ENCODE results near the gene PIEZO1. TPM values are rescaled to one million over a fixed set of nuclear protein-coding genes. Genes with fewer than 3 reads are reported as not detected.

Gene PIEZO1
- total and polyA plus RNA-seq, 4 donors: 27.7 to 54.8 (median 39.9) TPM

DNA sequence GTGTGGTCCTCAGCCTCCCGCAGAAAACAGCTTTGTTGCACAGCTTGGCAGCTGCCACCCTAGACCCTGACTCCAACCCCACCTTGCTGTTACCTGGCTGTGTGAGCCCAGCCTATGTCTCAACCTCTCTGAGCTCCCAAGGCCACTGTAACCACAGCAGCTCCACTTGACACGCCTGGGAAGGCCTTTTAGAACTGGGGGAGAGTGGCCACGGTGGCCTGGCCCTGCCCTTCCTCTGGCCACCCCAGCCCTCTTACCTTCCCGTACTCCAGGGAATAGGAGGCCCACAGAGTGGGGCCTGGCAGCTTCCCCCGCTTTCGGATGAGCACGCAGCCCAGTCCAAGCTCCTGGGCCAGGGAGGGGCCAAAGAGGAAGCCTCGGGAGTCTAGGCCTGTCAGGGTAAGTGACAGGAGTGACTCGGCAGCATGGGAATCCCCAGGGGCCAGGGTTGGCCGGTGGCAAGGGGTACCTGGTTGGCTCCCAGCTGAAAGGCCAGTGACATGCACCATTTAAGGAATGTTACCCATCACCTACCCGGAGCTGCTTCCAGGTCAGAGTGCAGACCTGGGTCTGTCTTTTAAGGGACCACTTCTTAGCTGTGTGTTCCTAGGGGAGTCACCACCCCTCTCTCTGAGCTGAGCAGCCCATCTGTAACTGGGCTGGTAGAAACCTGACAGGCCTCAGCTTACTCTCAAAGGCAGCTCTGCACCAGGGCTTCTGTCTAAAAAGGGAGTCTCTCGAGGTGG, 25.3 kb upstream of the PIEZO1 start:
- Histone ChIP-seq H3K4me3 (ENCODE audit: low read depth, low read length) (peak overlapping the region; percentile 71), H3K4me1 (ENCODE audit: control insufficient read depth, insufficient read depth, low read length) (peaks cover 32% of the 10 kb centered on the region), H3K27ac (ENCODE audit: low read depth, low read length) (peak overlapping the region; percentile 75), H3K27me3 (ENCODE audit: control insufficient read depth, insufficient read depth, low read length) (no peaks in the 10 kb centered on the region), H3K36me3 (ENCODE audit: control insufficient read depth, insufficient read depth, low read length) (peaks cover 62% of the 10 kb centered on the region), H3K9me3 (ENCODE audit: control insufficient read depth, insufficient read depth, low read length) (no peaks in the 10 kb centered on the region)
- DNase-seq (ENCODE audit: low read depth in 4 of 6, low spot score in 6 of 6): no peak
- WGBS (ENCODE audit: insufficient coverage): 43% methylated on average over 11 of the region's 12 CpGs

DNA sequence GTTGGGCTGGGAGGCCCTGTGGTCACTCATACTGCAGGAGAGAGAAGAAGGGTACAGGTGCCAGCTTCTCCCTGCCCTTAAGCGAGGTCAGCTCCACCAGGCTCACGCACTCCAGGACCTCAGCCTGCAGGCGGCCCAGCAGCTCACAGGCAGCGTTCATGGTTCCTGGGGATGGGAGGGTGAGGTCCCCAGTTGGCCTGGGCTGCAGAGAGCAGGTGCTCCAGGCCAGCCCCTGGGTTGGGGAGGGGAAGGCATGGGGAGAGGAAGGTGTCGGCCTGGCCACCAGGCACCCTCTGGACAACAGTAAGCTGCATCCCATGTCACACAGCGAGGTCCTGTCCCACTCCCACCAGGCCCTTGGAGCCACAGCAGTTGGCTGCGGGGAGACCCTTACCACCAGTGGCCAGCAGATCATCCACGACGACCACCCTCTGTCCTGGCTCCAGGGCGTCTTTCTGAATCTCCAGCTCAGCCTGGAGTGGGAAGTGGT, 24.7 kb upstream of the PIEZO1 start:
- Histone ChIP-seq H3K27ac (ENCODE audit: low read depth, low read length) (no peak overlapping the region), H3K36me3 (ENCODE audit: control insufficient read depth, insufficient read depth, low read length) (peaks cover 62% of the 10 kb centered on the region), H3K4me1 (ENCODE audit: control insufficient read depth, insufficient read depth, low read length) (peaks cover 38% of the 10 kb centered on the region), H3K9me3 (ENCODE audit: control insufficient read depth, insufficient read depth, low read length) (no peaks in the 10 kb centered on the region), H3K4me3 (ENCODE audit: low read depth, low read length) (no peak overlapping the region), H3K27me3 (ENCODE audit: control insufficient read depth, insufficient read depth, low read length) (no peaks in the 10 kb centered on the region)
- WGBS (ENCODE audit: insufficient coverage): 60% methylated on average over 9 of the region's 10 CpGs
- no peak for DNase-seq (ENCODE audit: low read depth in 4 of 6, low spot score in 6 of 6)

DNA sequence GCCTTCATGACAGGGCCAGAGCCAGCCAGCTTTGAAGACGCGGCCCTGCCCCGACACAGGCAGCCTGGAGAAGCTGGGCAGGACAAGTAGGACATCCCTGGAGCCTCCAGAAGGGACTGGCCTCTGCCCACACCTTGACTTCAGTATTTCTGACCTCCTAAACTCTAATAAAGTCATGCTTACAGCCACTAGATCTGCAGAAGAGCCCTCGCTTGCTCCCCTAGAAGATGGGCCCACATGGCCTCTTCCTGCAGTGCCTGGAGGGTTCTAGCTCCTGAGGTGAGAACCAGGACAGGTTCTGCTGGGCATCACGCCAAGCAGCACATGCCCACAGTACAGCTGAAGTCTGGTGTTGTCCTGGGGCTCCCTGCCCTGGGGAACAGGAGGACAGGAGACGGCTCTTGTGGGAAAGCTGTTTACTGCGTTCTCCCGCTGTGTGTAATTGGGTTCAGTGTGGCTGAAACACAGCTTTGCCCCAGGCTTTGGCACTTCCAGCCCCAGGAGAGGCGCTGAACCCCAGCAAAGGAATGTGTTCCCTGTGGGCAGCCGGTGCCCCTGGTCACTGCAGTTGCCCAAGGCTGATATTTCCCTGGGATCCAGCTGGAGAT, 24.2 kb upstream of the PIEZO1 start:
- Histone ChIP-seq H3K4me3 (ENCODE audit: low read depth, low read length) (no peak overlapping the region), H3K27ac (ENCODE audit: low read depth, low read length) (no peak overlapping the region), H3K27me3 (ENCODE audit: control insufficient read depth, insufficient read depth, low read length) (no peaks in the 10 kb centered on the region), H3K9me3 (ENCODE audit: control insufficient read depth, insufficient read depth, low read length) (no peaks in the 10 kb centered on the region), H3K36me3 (ENCODE audit: control insufficient read depth, insufficient read depth, low read length) (peaks cover 64% of the 10 kb centered on the region), H3K4me1 (ENCODE audit: control insufficient read depth, insufficient read depth, low read length) (peaks cover 43% of the 10 kb centered on the region)
- no peak for DNase-seq (ENCODE audit: low read depth in 4 of 6, low spot score in 6 of 6)
- 85% methylated on average over 10 of the region's 10 CpGs for WGBS (ENCODE audit: insufficient coverage)

DNA sequence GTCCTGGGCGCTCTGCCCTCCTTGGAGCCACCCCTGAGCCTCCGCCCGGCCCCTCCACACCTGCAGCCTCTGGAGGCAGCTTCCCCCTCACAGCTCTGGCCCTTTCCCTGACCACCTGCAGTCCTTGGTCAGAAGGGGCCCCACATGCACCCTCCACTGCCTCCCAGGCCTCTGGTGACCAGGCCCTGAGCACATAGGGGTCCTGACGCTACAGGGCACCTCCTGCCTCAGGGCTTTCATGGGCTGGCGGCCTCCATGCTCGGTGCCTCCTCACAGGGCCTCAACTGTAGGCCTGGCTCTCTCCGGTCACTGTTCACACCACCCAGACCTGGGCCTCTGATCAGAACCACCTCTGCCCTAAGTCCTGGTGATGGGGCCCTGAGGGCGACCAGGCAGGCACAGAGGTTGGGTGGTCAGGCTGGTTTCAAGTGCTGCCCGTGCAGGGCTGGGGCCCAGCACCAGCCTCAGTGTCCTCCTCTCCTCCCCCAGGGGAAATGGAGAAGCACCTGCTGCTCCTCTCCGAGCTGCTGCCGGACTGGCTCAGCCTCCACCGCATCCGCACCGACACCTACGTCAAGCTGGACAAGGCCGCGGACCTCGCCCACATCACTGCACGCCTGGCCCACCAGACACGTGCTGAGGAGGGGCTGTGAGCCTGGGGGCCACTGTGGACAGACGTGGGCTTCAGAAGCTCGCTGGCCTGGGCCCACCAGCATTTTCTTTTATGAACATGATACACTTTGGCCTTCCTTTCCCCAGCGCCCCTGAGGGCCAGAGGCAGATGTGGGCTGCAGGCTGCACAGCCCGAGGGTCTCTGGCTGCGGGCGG, 22.8 kb upstream of the PIEZO1 start:
- H3K36me3 ChIP-seq (ENCODE audit: control insufficient read depth, insufficient read depth, low read length): peaks cover 61% of the 10 kb centered on the region
- H3K4me1 ChIP-seq (ENCODE audit: control insufficient read depth, insufficient read depth, low read length): peaks cover 45% of the 10 kb centered on the region
- no peaks in the 10 kb centered on the region for H3K27me3 ChIP-seq (ENCODE audit: control insufficient read depth, insufficient read depth, low read length)
- H3K9me3 ChIP-seq (ENCODE audit: control insufficient read depth, insufficient read depth, low read length): no peaks in the 10 kb centered on the region
- WGBS (ENCODE audit: insufficient coverage): 89% methylated on average over 21 of the region's 26 CpGs
- DNase-seq (ENCODE audit: low read depth in 4 of 6, low spot score in 6 of 6): no peak
- H3K4me3 ChIP-seq (ENCODE audit: low read depth, low read length): no peak overlapping the region
- H3K27ac ChIP-seq (ENCODE audit: low read depth, low read length): no peak overlapping the region

DNA sequence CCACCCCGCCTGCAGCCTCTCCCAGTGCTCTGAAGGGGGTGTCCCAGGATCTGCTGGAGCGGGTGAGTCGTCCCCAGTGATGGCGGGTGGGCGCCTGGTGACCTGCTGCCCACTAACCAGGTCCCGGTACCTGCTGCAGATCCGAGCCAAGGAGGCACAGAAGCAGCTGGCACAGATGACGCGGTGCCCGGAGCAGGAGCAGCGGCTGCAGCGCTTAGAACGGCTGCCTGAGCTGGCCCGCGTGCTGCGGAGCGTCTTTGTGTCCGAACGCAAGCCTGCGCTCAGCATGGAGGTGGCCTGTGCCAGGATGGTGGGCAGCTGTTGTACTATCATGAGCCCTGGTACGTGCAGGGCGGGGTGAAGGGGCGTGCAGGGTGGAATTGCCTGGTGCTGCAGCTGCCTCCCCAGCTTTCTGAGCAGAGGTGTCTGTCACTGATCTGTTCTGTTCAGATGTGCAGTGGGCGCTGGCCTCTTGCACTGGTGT, 22.2 kb upstream of the PIEZO1 start:
- no peak overlapping the region for H3K27ac ChIP-seq (ENCODE audit: low read depth, low read length)
- H3K4me1 ChIP-seq (ENCODE audit: control insufficient read depth, insufficient read depth, low read length): peaks cover 45% of the 10 kb centered on the region
- no peaks in the 10 kb centered on the region for H3K9me3 ChIP-seq (ENCODE audit: control insufficient read depth, insufficient read depth, low read length)
- no peaks in the 10 kb centered on the region for H3K27me3 ChIP-seq (ENCODE audit: control insufficient read depth, insufficient read depth, low read length)
- H3K4me3 ChIP-seq (ENCODE audit: low read depth, low read length): no peak overlapping the region
- H3K36me3 ChIP-seq (ENCODE audit: control insufficient read depth, insufficient read depth, low read length): peaks cover 61% of the 10 kb centered on the region
- no peak for DNase-seq (ENCODE audit: low read depth in 4 of 6, low spot score in 6 of 6)
- 85% methylated on average over 24 of the region's 24 CpGs for WGBS (ENCODE audit: insufficient coverage)

DNA sequence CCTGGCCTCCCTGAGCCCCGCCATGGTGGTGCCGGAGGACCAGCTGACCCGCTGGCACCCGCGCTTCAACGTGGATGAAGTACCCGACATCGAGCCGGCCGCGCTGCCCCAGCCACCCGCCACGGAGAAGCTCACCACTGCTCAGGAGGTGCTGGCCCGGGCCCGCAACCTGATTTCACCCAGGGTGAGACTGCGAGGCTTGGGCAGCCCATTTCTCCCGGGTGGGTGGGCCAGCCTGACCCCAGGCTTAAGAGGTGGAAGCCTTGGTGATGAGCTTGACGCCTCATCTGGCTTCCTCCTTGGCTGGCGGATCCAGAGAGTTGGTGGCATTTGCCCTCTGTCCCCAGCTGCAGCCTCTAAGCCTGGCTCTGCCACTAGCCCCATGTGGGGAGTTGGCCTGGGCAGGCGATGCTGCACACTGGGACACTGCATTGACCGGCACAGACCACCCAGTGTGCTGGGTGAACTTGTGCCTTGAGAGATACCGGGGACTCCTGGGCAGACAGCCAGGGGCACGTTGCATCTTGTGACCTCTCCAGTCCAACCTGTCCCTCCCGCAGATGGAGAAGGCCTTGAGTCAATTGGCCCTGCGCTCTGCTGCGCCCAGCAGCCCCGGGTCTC, 21.6 kb upstream of the PIEZO1 start:
- no peak for DNase-seq (ENCODE audit: low read depth in 4 of 6, low spot score in 6 of 6)
- H3K36me3 ChIP-seq (ENCODE audit: control insufficient read depth, insufficient read depth, low read length): peaks cover 61% of the 10 kb centered on the region
- no peaks in the 10 kb centered on the region for H3K9me3 ChIP-seq (ENCODE audit: control insufficient read depth, insufficient read depth, low read length)
- no peak overlapping the region for H3K27ac ChIP-seq (ENCODE audit: low read depth, low read length)
- H3K4me1 ChIP-seq (ENCODE audit: control insufficient read depth, insufficient read depth, low read length): peaks cover 47% of the 10 kb centered on the region
- 87% methylated on average over 26 of the region's 27 CpGs for WGBS (ENCODE audit: insufficient coverage)
- no peaks in the 10 kb centered on the region for H3K27me3 ChIP-seq (ENCODE audit: control insufficient read depth, insufficient read depth, low read length)
- H3K4me3 ChIP-seq (ENCODE audit: low read depth, low read length): no peak overlapping the region

DNA sequence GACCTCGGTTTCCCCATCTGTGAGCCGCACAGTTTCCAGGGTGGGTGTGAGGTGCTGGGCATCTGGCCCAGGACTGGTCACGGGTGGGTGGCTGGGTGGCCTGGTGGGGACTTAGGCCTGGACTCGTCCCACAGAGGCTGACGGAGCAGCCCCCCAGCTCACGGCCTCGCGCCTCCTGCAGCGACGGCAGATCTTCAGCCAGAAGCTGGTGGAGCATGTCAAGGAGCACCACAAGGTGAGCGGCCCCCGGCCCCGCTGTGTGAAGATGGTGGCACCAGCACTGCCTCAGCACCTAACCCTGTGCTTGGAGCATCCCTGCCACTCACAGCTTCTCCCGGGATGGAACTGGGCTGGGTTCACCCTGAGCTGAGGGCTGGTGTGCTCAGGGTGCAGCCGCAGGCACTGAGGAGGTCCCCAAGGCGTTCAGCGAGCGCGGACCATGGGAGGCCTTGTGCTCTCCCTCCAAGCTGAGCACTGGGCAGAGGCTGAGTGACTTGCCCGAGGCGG, 20.9 kb upstream of the PIEZO1 start:
- no peak overlapping the region for H3K4me3 ChIP-seq (ENCODE audit: low read depth, low read length)
- WGBS (ENCODE audit: insufficient coverage): 96% methylated on average over 19 of the region's 21 CpGs
- H3K4me1 ChIP-seq (ENCODE audit: control insufficient read depth, insufficient read depth, low read length): peaks cover 45% of the 10 kb centered on the region
- H3K9me3 ChIP-seq (ENCODE audit: control insufficient read depth, insufficient read depth, low read length): no peaks in the 10 kb centered on the region
- peaks cover 61% of the 10 kb centered on the region for H3K36me3 ChIP-seq (ENCODE audit: control insufficient read depth, insufficient read depth, low read length)
- no peak overlapping the region for H3K27ac ChIP-seq (ENCODE audit: low read depth, low read length)
- H3K27me3 ChIP-seq (ENCODE audit: control insufficient read depth, insufficient read depth, low read length): no peaks in the 10 kb centered on the region
- DNase-seq (ENCODE audit: low read depth in 4 of 6, low spot score in 6 of 6): no peak

DNA sequence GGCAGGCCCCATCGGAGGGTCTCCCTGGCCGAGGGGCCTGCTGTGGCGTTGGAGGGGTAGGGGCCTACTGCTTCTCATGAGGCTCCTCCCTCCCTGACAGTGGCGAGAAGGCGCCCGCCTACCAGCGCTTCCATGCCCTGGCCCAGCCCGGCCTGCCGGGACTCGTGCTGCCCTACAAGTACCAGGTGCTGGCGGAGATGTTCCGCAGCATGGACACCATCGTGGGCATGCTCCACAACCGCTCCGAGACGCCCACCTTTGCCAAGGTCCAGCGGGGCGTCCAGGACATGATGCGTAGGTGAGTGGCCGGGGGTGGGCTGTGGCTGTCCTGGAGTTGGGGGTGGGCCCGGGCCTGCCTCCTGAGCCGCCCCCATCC, 20.3 kb upstream of the PIEZO1 start:
- DNase-seq (ENCODE audit: low read depth in 4 of 6, low spot score in 6 of 6): no peak
- H3K9me3 ChIP-seq (ENCODE audit: control insufficient read depth, insufficient read depth, low read length): no peaks in the 10 kb centered on the region
- WGBS (ENCODE audit: insufficient coverage): 88% methylated on average over 17 of the region's 22 CpGs
- H3K27me3 ChIP-seq (ENCODE audit: control insufficient read depth, insufficient read depth, low read length): no peaks in the 10 kb centered on the region
- peaks cover 59% of the 10 kb centered on the region for H3K36me3 ChIP-seq (ENCODE audit: control insufficient read depth, insufficient read depth, low read length)
- peaks cover 39% of the 10 kb centered on the region for H3K4me1 ChIP-seq (ENCODE audit: control insufficient read depth, insufficient read depth, low read length)
- H3K4me3 ChIP-seq (ENCODE audit: low read depth, low read length): peak overlapping the region; percentile 40
- no peak overlapping the region for H3K27ac ChIP-seq (ENCODE audit: low read depth, low read length)
